Testis (tissue), 3 donors: ENCODE data around the gene ODAPH. TPM values are rescaled to one million over a fixed set of nuclear protein-coding genes. Genes with fewer than 3 reads are reported as not detected.
A peak's percentile ranks its signal among the peaks of the same experiment; 100 is the strongest.
"Not testable (repeated sequence)": the region's sequence is repeated elsewhere in the genome, so short reads cannot be mapped to it uniquely, and the experiment has no call there.

ENCODE experiments used
- DNase-seq: peaks from one replicate; pipeline ENCODE4 v3.0.0-alpha.2; 2019
- H3K27ac ChIP-seq, 2 donors: fragments of 200-600 bp; sonication (generic); one replicate each; pipeline ENCODE4 v1.5.1; 2019
- H3K27me3 ChIP-seq: fragments of 200-600 bp; sonication (generic); one replicate; pipeline ENCODE4 v1.5.1; 2019
- H3K36me3 ChIP-seq: fragments of 200-600 bp; sonication (generic); one replicate; pipeline ENCODE4 v1.5.1; 2017; ENCODE audit warnings: low read depth; ENCODE audit errors: missing control alignments
- H3K4me1 ChIP-seq: fragments of 200-600 bp; sonication (generic); one replicate; pipeline ENCODE4 v1.5.1; 2019
- H3K4me3 ChIP-seq, 2 donors: fragments of 200-600 bp; sonication (generic); one replicate each; pipeline ENCODE4 v1.5.1; 2017 to 2019
- H3K9me3 ChIP-seq: fragments of 200-600 bp; sonication (generic); one replicate; pipeline ENCODE4 v1.5.1; 2017
- POLR2A ChIP-seq: fragments of 450-650 bp; IDR thresholded peaks from one replicate; pipeline ENCODE4 v1.6.1; 2017; ENCODE audit warnings: antibody characterized with exemption, mild to moderate bottlenecking, moderate library complexity
- WGBS, 2 donors: methylation state at CpG; one replicate each; pipeline ENCODE4 v1.1.5; 2018; 5-methylcytosine and 5-hydroxymethylcytosine counted together
- intact Hi-C: fragments of 100-400 bp; cut with DNase I; formaldehyde crosslinking; loops from one replicate; pipeline ENCODE4 v1.15.1; 2023; ENCODE audit warnings: low total_unique reads
- polyA plus RNA-seq: library from polyadenylated mRNA; stranded (reverse); fragments of 350-450 nt; fragmentation: Illumina TruSeq; extraction: RNeasy Lipid Tissue Mini Kit (QIAGEN cat#74804); gene quantifications from one replicate; pipeline ENCODE4 v1.2.3, GENCODE V29; 2014; ENCODE audit warnings: low read depth, low replicate concordance; ENCODE audit not compliant: insufficient read depth
- total RNA-seq, 2 donors: library from RNA; depleted of rRNA; stranded (reverse); fragments of >200 nt; gene quantifications; one replicate each; pipeline ENCODE4 v1.2.3, GENCODE V29; 2016
- TF ChIP-seq, protein P1 (sequence below), 3 experiments: fragments of 450-650 bp in 2 of 3; fragments of 200-600 bp in 1 of 3; sonication (generic) in 1 of 3; IDR thresholded peaks; one replicate each; pipeline ENCODE4 v1.5.1; 2016 to 2019; ENCODE audit warnings: antibody characterized with exemption in 3 of 3, mild to moderate bottlenecking in 2 of 3, moderate library complexity in 1 of 3

The ODAPH gene
- total and polyA plus RNA-seq, 3 donors from 2014 or later = not detected

DNA sequence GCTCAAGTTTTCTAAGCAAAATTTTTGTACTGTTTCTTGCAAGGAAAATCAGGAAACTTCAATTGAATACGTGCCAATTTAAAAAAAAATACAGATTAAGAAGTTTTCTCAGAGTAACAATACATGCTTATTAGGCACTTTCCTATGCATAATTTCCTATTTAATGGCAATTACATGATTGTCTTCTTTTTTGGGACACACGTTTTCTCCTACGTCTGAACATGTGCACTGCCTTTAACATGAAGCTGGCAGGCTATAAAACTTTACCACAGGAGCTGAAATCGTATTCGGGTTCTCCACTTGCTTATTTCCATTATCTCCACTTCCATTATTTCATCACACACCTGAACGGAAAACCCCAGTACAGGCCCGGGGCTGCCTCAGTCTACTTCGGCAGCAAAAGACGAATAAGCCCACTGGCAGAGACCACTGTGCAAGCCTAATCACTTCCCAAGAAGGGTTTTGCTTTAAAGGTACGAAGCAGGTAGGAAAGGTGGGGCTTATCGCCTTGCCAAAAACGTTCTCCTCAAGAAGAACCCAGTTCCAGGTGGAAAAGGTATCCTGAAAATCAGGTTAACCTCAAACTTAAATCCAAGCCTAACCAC is 42.2 kb upstream of the ODAPH start:
- Histone ChIP-seq H3K4me1 (peaks cover 10% of the 10 kb centered on the region), H3K27me3 (no peaks in the 10 kb centered on the region), H3K36me3 (no peaks in the 10 kb centered on the region), H3K4me3 (peak overlapping the region; percentile 79 to 86), H3K27ac (peak overlapping the region; percentile 94 to 96), H3K9me3 (no peaks in the 10 kb centered on the region)
- no peak for DNase-seq
- WGBS, 2 donors = 0 to 1% methylated on average over 12 of the region's 12 CpGs
- no peak for TF ChIP-seq POLR2A
- TF ChIP-seq, protein P1, sequence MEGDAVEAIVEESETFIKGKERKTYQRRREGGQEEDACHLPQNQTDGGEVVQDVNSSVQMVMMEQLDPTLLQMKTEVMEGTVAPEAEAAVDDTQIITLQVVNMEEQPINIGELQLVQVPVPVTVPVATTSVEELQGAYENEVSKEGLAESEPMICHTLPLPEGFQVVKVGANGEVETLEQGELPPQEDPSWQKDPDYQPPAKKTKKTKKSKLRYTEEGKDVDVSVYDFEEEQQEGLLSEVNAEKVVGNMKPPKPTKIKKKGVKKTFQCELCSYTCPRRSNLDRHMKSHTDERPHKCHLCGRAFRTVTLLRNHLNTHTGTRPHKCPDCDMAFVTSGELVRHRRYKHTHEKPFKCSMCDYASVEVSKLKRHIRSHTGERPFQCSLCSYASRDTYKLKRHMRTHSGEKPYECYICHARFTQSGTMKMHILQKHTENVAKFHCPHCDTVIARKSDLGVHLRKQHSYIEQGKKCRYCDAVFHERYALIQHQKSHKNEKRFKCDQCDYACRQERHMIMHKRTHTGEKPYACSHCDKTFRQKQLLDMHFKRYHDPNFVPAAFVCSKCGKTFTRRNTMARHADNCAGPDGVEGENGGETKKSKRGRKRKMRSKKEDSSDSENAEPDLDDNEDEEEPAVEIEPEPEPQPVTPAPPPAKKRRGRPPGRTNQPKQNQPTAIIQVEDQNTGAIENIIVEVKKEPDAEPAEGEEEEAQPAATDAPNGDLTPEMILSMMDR (IDR thresholded peaks at IDR 0.05) = no peak
- intact Hi-C loops = loop anchor here (5.0 kb wide), 1 partner anchor 581 kb away; the partner anchor contains the start of gene PARM1

DNA sequence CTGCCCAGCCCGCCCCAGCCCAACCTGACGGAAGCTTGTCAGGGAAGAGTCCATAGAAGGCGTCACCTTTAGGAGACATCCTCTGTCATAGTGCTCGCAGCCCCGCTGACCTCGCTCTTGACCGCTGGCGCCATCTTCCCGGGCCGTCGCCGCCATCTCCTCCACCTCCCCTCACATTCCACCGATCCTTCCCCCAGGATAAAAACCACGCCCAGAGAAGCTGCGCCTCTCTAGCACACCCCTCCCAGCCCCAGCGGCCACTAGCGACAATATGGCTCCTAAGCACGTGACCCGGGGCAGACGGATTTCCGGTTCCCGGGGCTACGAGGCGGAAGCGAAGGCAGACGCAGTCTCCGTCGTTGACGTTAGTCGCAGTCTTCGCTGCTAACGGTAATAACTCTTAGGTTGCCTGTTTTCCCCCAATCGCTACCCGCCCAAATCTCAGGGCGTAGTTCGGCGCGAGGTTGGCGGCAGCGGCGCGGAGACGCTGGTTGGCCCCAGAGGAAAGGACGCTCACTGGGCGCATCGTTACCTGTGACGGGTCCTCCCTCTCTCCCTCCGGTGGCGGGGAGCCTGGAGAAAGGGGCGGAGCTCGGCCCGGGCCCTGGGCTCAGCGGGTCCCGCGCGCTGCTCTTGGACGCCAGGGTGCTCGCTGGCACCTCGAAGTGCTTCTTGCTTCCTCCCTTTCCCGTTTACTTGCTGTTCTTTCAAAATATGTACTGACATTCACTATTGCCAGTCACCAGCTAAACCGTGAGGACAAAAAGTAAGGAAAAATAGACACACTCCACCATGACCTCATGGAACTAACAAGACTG is 41.5 kb upstream of the ODAPH start, which contains the start of the genes RCHY1 and THAP6:
RCHY1 (minus strand) TSS at position 273 of the 818 bp plus-strand sequence; CDS start at position 156, 117 bp downstream.
THAP6 (plus strand) TSS at position 343 of the 818 bp plus-strand sequence. CDS start 980 bp downstream, outside the sequence.
- H3K27me3 ChIP-seq = no peaks in the 10 kb centered on the region
- peak within 1 kb of the TSS; percentile 94 to 96 for H3K27ac ChIP-seq
- peak; percentile 98 for DNase-seq
- H3K9me3 ChIP-seq = no peaks in the 10 kb centered on the region
- WGBS, 2 donors = 1% methylated on average over 24 to 61 of the region's 61 CpGs
- H3K36me3 ChIP-seq = no peaks in the 10 kb centered on the region
- TF ChIP-seq POLR2A = no peak
- TF ChIP-seq, protein P1 (IDR thresholded peaks at IDR 0.05) = no peak
- peaks cover 10% of the 10 kb centered on the region for H3K4me1 ChIP-seq
- intact Hi-C loops = loop anchor here (5.0 kb wide), 1 partner anchor 582 kb away; the partner anchor contains the start of gene PARM1
- H3K4me3 ChIP-seq = peak within 1 kb of the TSS; percentile 79 to 86

DNA sequence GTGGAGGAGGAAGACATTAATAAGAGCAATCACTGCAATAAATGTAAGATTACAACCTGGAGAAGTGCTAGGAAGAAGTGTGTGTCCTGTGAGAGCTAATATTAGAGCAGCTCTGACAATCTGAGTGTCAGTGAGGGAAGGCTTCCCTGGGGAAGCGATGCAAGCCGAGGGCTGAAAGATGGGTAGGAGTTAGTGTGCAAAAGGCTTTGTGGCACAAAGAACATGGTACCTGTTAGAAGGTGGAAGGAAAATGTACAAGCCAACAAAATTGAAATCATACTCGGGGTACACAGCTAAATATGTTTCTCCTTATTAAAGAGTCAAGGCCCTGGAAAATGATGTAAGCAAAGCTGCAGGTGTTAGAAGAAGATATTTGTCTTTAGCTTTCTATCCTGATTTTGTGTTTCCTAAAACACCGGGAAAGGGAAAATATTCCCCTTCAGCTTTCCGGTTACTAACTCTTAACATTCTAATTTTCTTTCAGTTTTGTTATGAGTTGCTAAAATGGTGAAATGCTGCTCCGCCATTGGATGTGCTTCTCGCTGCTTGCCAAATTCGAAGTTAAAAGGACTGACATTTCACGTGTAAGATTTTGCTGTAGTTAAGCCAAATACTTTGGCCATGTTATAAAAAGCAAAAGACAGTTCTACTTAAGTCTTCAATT is 40.8 kb upstream of the ODAPH start:
- Histone ChIP-seq H3K4me3 (peak overlapping the region; percentile 79 to 86), H3K4me1 (peaks cover 10% of the 10 kb centered on the region), H3K9me3 (no peaks in the 10 kb centered on the region), H3K27me3 (no peaks in the 10 kb centered on the region), H3K36me3 (no peaks in the 10 kb centered on the region), H3K27ac (peak overlapping the region; percentile 94 to 96)
- no peak for DNase-seq
- intact Hi-C loops = loop anchor here (5.0 kb wide), 1 partner anchor 583 kb away; the partner anchor contains the start of gene PARM1
- WGBS, 2 donors = 32 to 45% methylated on average over 9 of the region's 9 CpGs
- TF ChIP-seq POLR2A = no peak
- TF ChIP-seq, protein P1 (IDR thresholded peaks at IDR 0.05) = no peak

DNA sequence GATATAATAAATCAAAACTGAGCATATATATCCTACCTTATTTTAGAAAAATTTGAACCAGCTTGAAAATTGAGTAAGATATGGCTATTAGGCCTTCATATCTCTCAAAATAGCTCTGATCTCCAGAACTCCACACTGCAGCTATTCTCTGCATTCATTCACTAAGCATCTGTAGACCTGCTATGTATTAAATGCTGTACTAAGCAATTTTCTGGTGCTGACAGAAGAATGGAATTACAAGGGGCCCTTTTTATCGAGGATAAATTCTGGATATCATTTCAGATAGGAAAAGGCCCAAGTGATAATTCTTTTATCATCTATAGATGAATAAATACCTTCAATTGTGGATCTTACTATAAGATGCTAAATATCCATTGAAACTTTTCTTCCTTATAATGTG is 39.7 kb upstream of the ODAPH start:
- 84 to 85% methylated on average over 1 of the region's 1 CpG for WGBS, 2 donors
- intact Hi-C loops = no loop called here
- no peaks in the 10 kb centered on the region for H3K36me3 ChIP-seq

DNA sequence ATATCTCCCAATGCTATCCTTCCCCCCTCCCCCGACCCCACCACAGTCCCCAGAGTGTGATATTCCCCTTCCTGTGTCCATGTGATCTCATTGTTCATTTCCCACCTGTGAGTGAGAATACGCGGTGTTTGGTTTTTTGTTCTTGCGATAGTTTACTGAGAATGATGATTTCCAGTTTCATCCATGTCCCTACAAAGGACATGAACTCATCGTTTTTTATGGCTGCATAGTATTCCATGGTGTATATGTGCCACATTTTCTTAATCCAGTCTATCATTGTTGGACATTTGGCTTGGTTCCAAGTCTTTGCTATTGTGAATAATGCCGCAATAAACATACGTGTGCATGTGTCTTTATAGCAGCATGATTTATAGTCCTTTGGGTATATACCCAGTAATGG is 36.4 kb upstream of the ODAPH start:
- WGBS, 2 donors = 98% methylated on average over 4 to 5 of the region's 7 CpGs
- H3K9me3 ChIP-seq, H3K27me3 ChIP-seq, H3K27ac ChIP-seq, DNase-seq, H3K4me1 ChIP-seq, H3K4me3 ChIP-seq, intact Hi-C loops, H3K36me3 ChIP-seq: not testable (repeated sequence)

More for the DNA sequence above, 39.7 kb upstream of the ODAPH start:
- no peak for DNase-seq
- Histone ChIP-seq H3K27me3 (no peaks in the 10 kb centered on the region), H3K9me3 (no peaks in the 10 kb centered on the region), H3K27ac (no peak overlapping the region), H3K4me3 (no peak overlapping the region), H3K4me1 (peaks cover 10% of the 10 kb centered on the region)
- TF ChIP-seq POLR2A = no peak
- TF ChIP-seq, protein P1 (IDR thresholded peaks at IDR 0.05) = no peak
